A673 (cell line): Measurements from ENCODE around the gene DHODH.

Experiments used
- CTCF ChIP-seq: fragments of 300-800, 200-600 bp; sonication (generic); conservative IDR thresholded peaks from 2 replicates; pipeline ENCODE4 v1.5.1; 2017; ENCODE audit warnings: low read depth, mild to moderate bottlenecking, antibody characterized with exemption, low read length, moderate library complexity, mixed read lengths
- EZH2 ChIP-seq: fragments of 200-600 bp; sonication (generic); IDR thresholded peaks from 2 replicates; pipeline ENCODE4 v1.6.1; 2017; ENCODE audit warnings: borderline replicate concordance, low read depth, mild to moderate bottlenecking, mixed read lengths, antibody characterized with exemption, low read length; ENCODE audit not compliant: poor library complexity, severe bottlenecking

GRCh38 chr16:72061564-72061963, 53.0 kb downstream of the DHODH start:
- no peak for TF ChIP-seq EZH2
- TF ChIP-seq CTCF = no peak
